Stomach (tissue), 9 donors: Measurements from ENCODE around the gene TBX10. TPM values are rescaled to one million over a fixed set of nuclear protein-coding genes. Genes with fewer than 3 reads are reported as not detected.
"Not testable (repeated sequence)": the region's sequence is repeated elsewhere in the genome, so short reads cannot be mapped to it uniquely, and the experiment has no call there.

Experiments used
- DNase-seq, 2 donors: peaks; one replicate each; pipeline versions ENCODE4 v3.0.0 to v3.0.0-alpha.2; 2013 to 2019
- H3K27ac ChIP-seq, 5 donors: fragments of 200-600 bp in 4 of 5; sonication (generic) in 4 of 5; one replicate each; pipeline ENCODE4 v1.5.1; 2013 to 2019; ENCODE audit warnings: mild to moderate bottlenecking in 1 of 5, moderate library complexity in 1 of 5
- H3K27me3 ChIP-seq, 3 donors: fragments of 200-600 bp; sonication (generic); one replicate each; pipeline ENCODE4 v1.5.1; 2017 to 2019; ENCODE audit warnings: mixed run types in 1 of 3
- H3K36me3 ChIP-seq, 4 donors: fragments of 200-600 bp; sonication (generic); 1 replicate in 3 of 4; 2 replicates in 1 of 4; pipeline ENCODE4 v1.5.1; 2016 to 2019
- H3K4me1 ChIP-seq, 4 donors: fragments of 200-600 bp; sonication (generic); one replicate each; pipeline ENCODE4 v1.5.1; 2016 to 2019
- H3K4me3 ChIP-seq, 4 donors: fragments of 200-600 bp; sonication (generic) in 3 of 4; one replicate each; pipeline ENCODE4 v1.5.1; 2016 to 2019; ENCODE audit warnings: mild to moderate bottlenecking in 1 of 4
- H3K9me3 ChIP-seq, 4 donors: fragments of 200-600 bp; sonication (generic); one replicate each; pipeline ENCODE4 v1.5.1; 2016 to 2019
- CTCF ChIP-seq, 7 experiments: fragments of 450-650 bp in 4 of 7; fragments of 200-600 bp in 3 of 7; sonication (generic) in 3 of 7; IDR thresholded peaks; one replicate each; pipeline ENCODE4 v1.5.1; 2016 to 2019; ENCODE audit warnings: antibody characterized with exemption in 7 of 7, control low read depth in 2 of 7, mild to moderate bottlenecking in 1 of 7
- EP300 ChIP-seq: sonication (generic); formaldehyde crosslinking; IDR thresholded peaks from one replicate; pipeline ENCODE4 v1.6.1; 2017; ENCODE audit warnings: antibody characterized with exemption
- POLR2A ChIP-seq, 4 donors: fragments of 450-650 bp; IDR thresholded peaks; one replicate each; pipeline ENCODE4 v1.6.1; 2016; ENCODE audit warnings: antibody characterized with exemption in 4 of 4, control low read depth in 2 of 4, mild to moderate bottlenecking in 1 of 4, moderate library complexity in 1 of 4
- POLR2AphosphoS5 ChIP-seq, 3 donors: sonication (generic); formaldehyde crosslinking; IDR thresholded peaks; one replicate each; pipeline ENCODE4 v1.6.1; 2016; ENCODE audit warnings: antibody characterized with exemption in 3 of 3
- WGBS, 5 donors: extraction: QIAGEN DNeasy Blood & Tissue Kit in 3 of 5; methylation state at CpG; one replicate each; pipeline versions ENCODE4 v1.1.5 to v1.1.7; 2013 to 2018; 5-methylcytosine and 5-hydroxymethylcytosine counted together
- intact Hi-C: fragments of 100-400 bp; cut with DNase I; formaldehyde crosslinking; loops from one replicate; pipeline ENCODE4 v1.15.1; 2023; ENCODE audit warnings: low total_unique reads
- polyA plus RNA-seq, 3 donors: library from polyadenylated mRNA; stranded (reverse); fragments of 200-250 nt; gene quantifications; one replicate each; pipeline ENCODE4 v1.2.3, GENCODE V29; 2013
- total RNA-seq, 5 donors: library from RNA; depleted of rRNA; stranded (reverse); fragments of >200 nt; gene quantifications; one replicate each; pipeline versions ENCODE4 v1.1.0 to v1.2.3, GENCODE V29; 2014 to 2016
- donor health status: healthy with polysubstance abuse.
- donor health status: Bipolar disorder and iron deficiency.
- donor health status: healthy.

TBX10 gene
- total and polyA plus RNA-seq, 8 donors, result not detected

GRCh38 chr11:67682126-67683034, 42.8 kb upstream of the TBX10 start:
- H3K4me1 ChIP-seq, result peaks cover 0 to 12% (median 7%) of the 10 kb centered on the region in 4 donors
- peak in 1 of 2 donors; percentile 30 for DNase-seq
- H3K4me3 ChIP-seq, H3K9me3 ChIP-seq, H3K36me3 ChIP-seq, intact Hi-C loops, H3K27ac ChIP-seq: not testable (repeated sequence)
- H3K27me3 ChIP-seq, result peaks cover 0 to 11% (median 0%) of the 10 kb centered on the region in 3 donors
- peak in 1 of 3 donors; percentile 28 for TF ChIP-seq POLR2AphosphoS5 (IDR thresholded peaks at IDR 0.05)
- WGBS, 5 donors, result 57 to 69% (median 63%) methylated on average over 14 of the region's 14 CpGs

GRCh38 chr11:67680696-67681470, 41.3 kb upstream of the TBX10 start:
- TF ChIP-seq EP300, result no peak
- TF ChIP-seq POLR2AphosphoS5 (IDR thresholded peaks at IDR 0.05), result no peak
- no peak for TF ChIP-seq POLR2A (IDR thresholded peaks at IDR 0.05)
- no peak for TF ChIP-seq CTCF (IDR thresholded peaks at IDR 0.05)
- no peaks in the 10 kb centered on the region for H3K27me3 ChIP-seq
- H3K36me3 ChIP-seq, result no peaks in the 10 kb centered on the region
- intact Hi-C loops, result no loop called here
- no peak for DNase-seq
- 57 to 74% (median 65%) methylated on average over 3 of the region's 3 CpGs for WGBS, 5 donors
- H3K27ac ChIP-seq, result no peak overlapping the region
- no peaks in the 10 kb centered on the region for H3K9me3 ChIP-seq
- H3K4me1 ChIP-seq, result peaks cover 0 to 12% (median 7%) of the 10 kb centered on the region in 4 donors
- H3K4me3 ChIP-seq, result no peak overlapping the region

GRCh38 chr11:67675058-67675747, 35.6 kb upstream of the TBX10 start:
- TF ChIP-seq POLR2A (IDR thresholded peaks at IDR 0.05) (no peak), POLR2AphosphoS5 (IDR thresholded peaks at IDR 0.05) (no peak), EP300 (no peak), CTCF (IDR thresholded peaks at IDR 0.05) (no peak)
- Histone ChIP-seq H3K9me3 (no peaks in the 10 kb centered on the region), H3K27ac (peak overlapping the region in 4 of 5 donors; percentile 36 to 64 (median 38)), H3K36me3 (no peaks in the 10 kb centered on the region), H3K27me3 (peaks cover 0 to 31% (median 0%) of the 10 kb centered on the region in 3 donors), H3K4me1 (peaks cover 4 to 18% (median 10%) of the 10 kb centered on the region in 4 donors), H3K4me3 (no peak overlapping the region)
- no peak for DNase-seq
- WGBS, 5 donors, result 60 to 82% (median 76%) methylated on average over 10 to 12 of the region's 12 CpGs
- intact Hi-C loops, result no loop called here

GRCh38 chr11:67674442-67674871, 34.9 kb upstream of the TBX10 start, which contains the start of gene ALDH3B2:
TSS of gene ALDH3B2 (minus strand) at chr11:67674623. CDS start at chr11:67666935, 7,688 bp downstream.
- DNase-seq, result peak; percentile 88 to 93
- no peak for TF ChIP-seq POLR2A (IDR thresholded peaks at IDR 0.05)
- TF ChIP-seq CTCF (IDR thresholded peaks at IDR 0.05), result no peak
- TF ChIP-seq POLR2AphosphoS5 (IDR thresholded peaks at IDR 0.05), result peak in 2 of 3 donors; percentile 75 to 84

More at GRCh38 chr11:67674442-67674871, 34.9 kb upstream of the TBX10 start, which contains the start of gene ALDH3B2:
- intact Hi-C loops, result no loop called here
- H3K36me3 ChIP-seq, result no peaks in the 10 kb centered on the region
- no peaks in the 10 kb centered on the region for H3K9me3 ChIP-seq
- WGBS, 5 donors, result 49 to 62% (median 49%) methylated on average over 8 of the region's 8 CpGs
- H3K27ac ChIP-seq, result peak within 1 kb of the TSS in 4 of 5 donors; percentile 36 to 64 (median 38)
- H3K27me3 ChIP-seq, result peaks cover 0 to 31% (median 0%) of the 10 kb centered on the region in 3 donors
- no peak within 1 kb of the TSS for H3K4me3 ChIP-seq
- peaks cover 4 to 18% (median 10%) of the 10 kb centered on the region in 4 donors for H3K4me1 ChIP-seq
